Epithelial cell of esophagus (primary cell): ENCODE data around the gene DNAH8.

Experiments
- DNase-seq: peaks from one replicate; pipeline ENCODE4 v3.0.0; 2010; ENCODE audit warnings: low read depth
- H3K4me3 ChIP-seq: 2 replicates; pipeline ENCODE4 v1.5.1; 2011; ENCODE audit warnings: mild to moderate bottlenecking, low read length, control low read depth
- TF ChIP-seq, protein P1 (sequence below): IDR thresholded peaks from 2 replicates; pipeline ENCODE4 v1.5.1; 2011; ENCODE audit warnings: low read depth, mild to moderate bottlenecking, low read length, control low read depth, inconsistent platforms; ENCODE audit not compliant: insufficient read depth; ENCODE audit errors: missing control alignments

Gene DNAH8

DNA sequence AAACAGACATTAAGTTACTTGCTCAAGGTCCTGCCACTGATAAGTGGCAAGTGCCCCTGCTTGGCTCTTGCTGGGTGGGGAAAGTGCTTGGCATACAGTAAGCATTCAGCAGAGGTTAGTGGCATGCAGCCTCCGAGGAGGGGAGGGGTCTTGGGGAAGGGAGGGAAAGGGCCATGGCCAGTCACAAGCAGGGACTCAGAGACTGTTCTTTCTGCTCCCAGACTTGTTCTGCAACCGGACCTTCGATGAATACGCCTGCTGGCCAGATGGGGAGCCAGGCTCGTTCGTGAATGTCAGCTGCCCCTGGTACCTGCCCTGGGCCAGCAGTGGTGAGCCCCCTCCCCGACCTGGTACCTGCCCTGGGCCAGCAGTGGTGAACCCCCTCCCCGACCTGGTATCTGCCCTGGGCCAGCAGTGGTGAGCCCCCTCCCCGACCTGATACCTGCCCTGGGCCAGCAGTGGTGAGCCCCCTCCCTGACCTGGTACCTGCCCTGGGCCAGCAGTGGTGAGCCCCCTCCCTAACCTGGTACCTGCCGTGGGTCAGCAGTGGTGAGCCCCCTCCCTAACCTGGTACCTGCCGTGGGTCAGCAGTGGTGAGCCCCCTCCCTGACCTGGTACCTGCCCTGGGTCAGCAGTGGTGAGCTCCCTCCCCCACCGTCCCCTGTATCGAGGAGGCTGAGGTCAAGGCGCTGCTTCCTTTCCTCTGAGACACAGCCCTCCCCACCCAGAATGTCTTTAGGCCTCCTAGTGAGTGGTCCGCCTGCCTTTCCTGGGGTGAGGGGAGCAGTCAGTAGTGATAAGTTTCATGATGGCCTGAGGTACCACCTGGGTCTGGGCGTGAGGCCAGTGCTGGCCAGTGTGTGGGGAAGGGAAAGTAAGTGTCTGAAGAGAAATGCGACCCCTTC lies 342.4 kb downstream of the DNAH8 start:
- H3K4me3 ChIP-seq = no peak overlapping the region
- TF ChIP-seq, protein P1, sequence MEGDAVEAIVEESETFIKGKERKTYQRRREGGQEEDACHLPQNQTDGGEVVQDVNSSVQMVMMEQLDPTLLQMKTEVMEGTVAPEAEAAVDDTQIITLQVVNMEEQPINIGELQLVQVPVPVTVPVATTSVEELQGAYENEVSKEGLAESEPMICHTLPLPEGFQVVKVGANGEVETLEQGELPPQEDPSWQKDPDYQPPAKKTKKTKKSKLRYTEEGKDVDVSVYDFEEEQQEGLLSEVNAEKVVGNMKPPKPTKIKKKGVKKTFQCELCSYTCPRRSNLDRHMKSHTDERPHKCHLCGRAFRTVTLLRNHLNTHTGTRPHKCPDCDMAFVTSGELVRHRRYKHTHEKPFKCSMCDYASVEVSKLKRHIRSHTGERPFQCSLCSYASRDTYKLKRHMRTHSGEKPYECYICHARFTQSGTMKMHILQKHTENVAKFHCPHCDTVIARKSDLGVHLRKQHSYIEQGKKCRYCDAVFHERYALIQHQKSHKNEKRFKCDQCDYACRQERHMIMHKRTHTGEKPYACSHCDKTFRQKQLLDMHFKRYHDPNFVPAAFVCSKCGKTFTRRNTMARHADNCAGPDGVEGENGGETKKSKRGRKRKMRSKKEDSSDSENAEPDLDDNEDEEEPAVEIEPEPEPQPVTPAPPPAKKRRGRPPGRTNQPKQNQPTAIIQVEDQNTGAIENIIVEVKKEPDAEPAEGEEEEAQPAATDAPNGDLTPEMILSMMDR = no peak
- DNase-seq = no peak

GRCh38 chr6:39058471-39059147 lies 343.5 kb downstream of the DNAH8 start:
- DNase-seq = no peak
- TF ChIP-seq, protein P1 = no peak
- H3K4me3 ChIP-seq = no peak overlapping the region

DNA sequence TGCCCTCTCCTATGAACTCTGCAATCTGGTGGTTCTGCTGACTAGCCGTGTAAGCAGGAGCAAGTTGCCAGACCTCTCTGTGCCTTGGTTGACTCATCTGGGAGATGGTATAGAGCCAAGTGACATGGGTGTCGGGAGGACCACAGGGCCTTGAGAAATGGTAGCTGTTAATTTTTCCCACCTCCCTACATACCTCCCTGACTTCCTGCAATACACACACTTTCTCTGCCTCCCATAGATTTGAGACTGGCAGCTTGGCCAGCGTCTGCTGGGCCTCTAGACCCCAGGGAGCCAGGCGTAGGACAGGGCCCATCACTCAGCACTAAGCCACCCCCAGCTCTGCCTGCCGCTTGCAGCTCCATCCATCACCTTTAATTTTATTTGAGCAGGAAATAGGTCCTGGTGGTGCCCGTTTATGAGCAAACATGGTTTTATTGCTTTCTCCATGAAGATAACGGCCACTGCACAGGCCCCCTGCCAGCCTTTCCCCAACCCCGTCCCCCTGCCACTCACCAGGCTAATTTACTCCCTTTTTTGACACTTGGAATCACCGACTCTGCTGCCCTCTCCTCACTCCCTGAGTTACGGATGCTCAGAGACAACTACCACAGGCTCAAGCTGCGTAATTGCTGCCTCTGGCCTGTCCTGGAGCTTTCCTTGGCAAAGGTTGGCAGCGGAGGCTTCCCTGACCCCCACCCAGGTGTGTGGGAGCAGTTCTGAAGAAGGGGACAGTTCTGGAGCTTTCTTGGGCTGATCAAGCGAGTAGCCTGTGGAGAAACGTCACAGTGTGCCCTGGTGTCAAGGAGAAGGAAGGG lies 344.6 kb downstream of the DNAH8 start:
- no peak overlapping the region for H3K4me3 ChIP-seq
- TF ChIP-seq, protein P1 = no peak
- no peak for DNase-seq

- TF ChIP-seq, protein P1 = no peak
- no peak for DNase-seq
- no peak overlapping the region for H3K4me3 ChIP-seq
Measured at GRCh38 chr6:39060467-39061160, 345.5 kb downstream of the DNAH8 start.

GRCh38 chr6:39061182-39061581 lies 346.1 kb downstream of the DNAH8 start:
- H3K4me3 ChIP-seq = no peak overlapping the region
- no peak for DNase-seq
- TF ChIP-seq, protein P1 = no peak

GRCh38 chr6:39061588-39061987 lies 346.5 kb downstream of the DNAH8 start:
- no peak for DNase-seq
- no peak overlapping the region for H3K4me3 ChIP-seq

More at GRCh38 chr6:39061588-39061987, 346.5 kb downstream of the DNAH8 start:
- TF ChIP-seq, protein P1 = no peak
